ENCODE measurements around the gene BZW2. TPM values are rescaled to one million over a fixed set of nuclear protein-coding genes. Genes with fewer than 3 reads are reported as not detected.
A peak's percentile ranks its signal among the peaks of the same experiment; 100 is the strongest.

Gene BZW2
- total RNA-seq, 1 donor from 2014 or later, result 28.0 TPM

DNA sequence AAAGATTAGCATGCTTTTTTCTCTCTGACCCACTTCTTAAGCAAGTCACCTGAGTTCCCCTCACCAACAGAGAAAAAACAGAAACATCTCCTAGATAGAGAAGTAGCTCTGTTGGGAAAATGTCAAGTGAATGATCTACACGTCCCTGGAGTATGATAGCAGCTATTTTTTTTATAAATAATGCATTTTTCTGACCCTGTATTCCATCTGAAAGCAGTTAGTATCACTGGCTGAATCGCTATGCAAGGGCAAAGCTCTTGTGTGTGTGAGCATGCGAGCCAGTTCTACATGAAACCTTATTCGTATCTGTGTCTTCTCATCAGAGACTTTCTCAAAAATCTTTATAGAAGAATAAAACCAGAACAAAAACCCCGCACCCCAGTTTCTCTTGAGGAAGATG is 8.6 kb upstream of the BZW2 start:
- Histone ChIP-seq H3K27me3 (no peaks in the 10 kb centered on the region), H3K27ac (no peak overlapping the region), H3K36me3 (peaks cover 5% of the 10 kb centered on the region), H3K4me3 (no peak overlapping the region), H3K9me3 (no peaks in the 10 kb centered on the region), H3K4me1 (peaks cover 8% of the 10 kb centered on the region)
- no peak for ATAC-seq
- intact Hi-C loops (cut with DNase I), result no loop called here
- TF ChIP-seq, protein P1, sequence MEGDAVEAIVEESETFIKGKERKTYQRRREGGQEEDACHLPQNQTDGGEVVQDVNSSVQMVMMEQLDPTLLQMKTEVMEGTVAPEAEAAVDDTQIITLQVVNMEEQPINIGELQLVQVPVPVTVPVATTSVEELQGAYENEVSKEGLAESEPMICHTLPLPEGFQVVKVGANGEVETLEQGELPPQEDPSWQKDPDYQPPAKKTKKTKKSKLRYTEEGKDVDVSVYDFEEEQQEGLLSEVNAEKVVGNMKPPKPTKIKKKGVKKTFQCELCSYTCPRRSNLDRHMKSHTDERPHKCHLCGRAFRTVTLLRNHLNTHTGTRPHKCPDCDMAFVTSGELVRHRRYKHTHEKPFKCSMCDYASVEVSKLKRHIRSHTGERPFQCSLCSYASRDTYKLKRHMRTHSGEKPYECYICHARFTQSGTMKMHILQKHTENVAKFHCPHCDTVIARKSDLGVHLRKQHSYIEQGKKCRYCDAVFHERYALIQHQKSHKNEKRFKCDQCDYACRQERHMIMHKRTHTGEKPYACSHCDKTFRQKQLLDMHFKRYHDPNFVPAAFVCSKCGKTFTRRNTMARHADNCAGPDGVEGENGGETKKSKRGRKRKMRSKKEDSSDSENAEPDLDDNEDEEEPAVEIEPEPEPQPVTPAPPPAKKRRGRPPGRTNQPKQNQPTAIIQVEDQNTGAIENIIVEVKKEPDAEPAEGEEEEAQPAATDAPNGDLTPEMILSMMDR (IDR thresholded peaks at IDR 0.05), result no peak
- no peak for DNase-seq

GRCh38 chr7:16638282-16639280 is 7.4 kb upstream of the BZW2 start:
- no peak overlapping the region for H3K4me3 ChIP-seq
- H3K4me1 ChIP-seq, result peaks cover 11% of the 10 kb centered on the region
- intact Hi-C loops (cut with DNase I), result no loop called here
- no peaks in the 10 kb centered on the region for H3K9me3 ChIP-seq
- ATAC-seq, result no peak
- no peaks in the 10 kb centered on the region for H3K27me3 ChIP-seq
- H3K36me3 ChIP-seq, result peaks cover 5% of the 10 kb centered on the region
- DNase-seq, result no peak
- H3K27ac ChIP-seq, result no peak overlapping the region
- TF ChIP-seq, protein P1 (IDR thresholded peaks at IDR 0.05), result no peak

DNA sequence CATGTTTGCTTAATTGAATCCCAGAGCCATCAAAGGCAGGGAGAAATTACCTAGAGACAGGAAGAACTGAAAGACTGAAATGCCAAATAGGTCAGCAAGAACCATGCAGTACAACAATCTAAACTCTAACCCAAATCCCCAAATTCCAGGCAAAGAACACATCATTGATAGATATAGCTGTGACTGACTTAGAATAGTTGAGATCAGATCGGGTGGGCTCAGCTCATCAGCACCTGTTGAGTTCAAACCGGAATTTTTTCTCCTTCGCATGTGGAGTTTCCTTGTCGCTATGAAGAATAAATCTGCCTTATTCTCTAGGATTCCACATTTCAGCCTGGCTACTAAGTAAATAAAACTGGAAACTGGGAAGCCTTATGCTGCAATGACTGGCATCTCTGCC is 1.8 kb upstream of the BZW2 start:
- Histone ChIP-seq H3K9me3 (no peaks in the 10 kb centered on the region), H3K27me3 (no peaks in the 10 kb centered on the region), H3K4me1 (peaks cover 16% of the 10 kb centered on the region), H3K36me3 (no peaks in the 10 kb centered on the region), H3K27ac (no peak overlapping the region), H3K4me3 (peak overlapping the region; percentile 89)
- no peak for DNase-seq
- intact Hi-C loops (cut with DNase I), result no loop called here
- ATAC-seq, result no peak
- TF ChIP-seq, protein P1 (IDR thresholded peaks at IDR 0.05), result no peak

DNA sequence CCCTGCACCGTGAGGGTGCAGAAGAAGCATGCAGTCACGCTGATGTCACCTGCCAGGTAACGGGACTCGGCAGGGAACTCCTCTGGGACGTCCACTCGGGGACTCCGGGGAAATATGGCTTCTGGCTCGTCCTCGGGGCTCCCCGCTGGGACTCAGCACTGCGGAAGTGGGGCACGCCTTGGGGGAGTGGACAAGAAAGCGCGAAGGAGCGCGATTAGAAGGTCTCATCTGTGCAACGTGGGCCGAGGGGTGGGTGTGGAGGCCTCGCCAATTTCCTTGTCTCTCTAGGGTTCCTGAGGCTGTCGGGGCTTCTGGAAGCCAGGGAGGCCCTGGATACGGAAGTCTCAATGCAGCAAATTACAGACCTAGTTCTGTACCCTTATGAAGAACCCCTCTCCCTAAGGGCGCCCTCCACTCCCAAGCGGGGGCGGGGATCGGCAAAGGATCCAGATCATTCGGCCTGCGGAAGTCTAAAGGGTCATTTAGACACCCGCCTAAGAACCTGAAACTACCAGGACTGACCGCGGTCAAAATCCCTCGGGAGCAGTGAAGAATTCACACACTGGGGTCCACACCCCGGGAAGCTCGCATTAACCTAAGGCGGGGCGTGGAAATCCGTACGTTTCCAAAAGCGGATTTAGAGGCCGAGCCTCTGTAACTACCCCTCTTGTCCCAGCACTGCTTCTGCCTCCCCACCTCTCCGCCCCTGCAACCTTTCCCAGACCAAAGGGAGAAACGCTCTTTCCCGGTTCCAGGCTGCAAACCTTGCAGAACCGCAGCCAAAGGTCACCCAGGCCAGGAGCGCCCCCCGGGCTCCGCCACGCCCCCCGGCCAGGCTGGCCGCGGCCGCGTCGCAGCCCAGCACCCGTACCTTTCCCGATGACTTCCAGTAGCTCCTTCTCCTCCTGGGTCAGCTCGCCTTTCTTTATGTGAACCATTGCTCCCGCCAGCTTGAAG is 1.1 kb upstream of the BZW2 start:
- ATAC-seq, result peak; percentile 51
- DNase-seq, result peak; percentile 84
- intact Hi-C loops (cut with DNase I), result no loop called here

DNA sequence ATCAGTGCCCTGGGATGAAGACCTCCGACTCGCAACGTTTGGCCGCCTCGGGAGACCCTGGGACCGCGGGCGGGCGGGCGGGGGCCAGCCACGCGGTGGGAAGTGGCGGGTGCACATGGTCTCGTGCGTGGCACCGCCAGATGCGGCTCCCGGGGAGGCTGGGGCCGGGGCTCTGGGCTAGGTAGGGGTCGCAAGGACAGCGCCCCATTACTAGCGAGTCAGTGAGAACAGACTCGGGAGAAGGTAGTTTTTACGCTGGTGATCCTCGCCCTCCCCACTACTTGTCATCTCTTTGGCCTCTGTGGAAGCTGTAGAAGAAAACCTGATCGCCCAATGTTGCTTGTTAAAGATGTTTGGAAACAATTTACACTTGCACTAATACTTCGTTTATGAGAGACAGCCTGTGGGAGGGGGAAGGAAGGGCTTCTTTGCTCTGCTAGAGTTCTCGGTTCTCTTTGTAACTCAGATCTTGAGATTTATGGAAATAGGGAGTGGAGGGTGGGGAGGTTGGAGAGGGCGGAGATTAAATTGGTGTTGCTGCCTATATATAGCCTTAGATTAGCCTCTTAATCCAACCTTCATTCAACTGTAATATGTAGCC is 591 bp downstream of the BZW2 start:
- DNase-seq, result no peak
- Histone ChIP-seq H3K27ac (peak overlapping the region; percentile 93), H3K27me3 (no peaks in the 10 kb centered on the region), H3K4me3 (peak overlapping the region; percentile 89), H3K9me3 (no peaks in the 10 kb centered on the region), H3K36me3 (no peaks in the 10 kb centered on the region), H3K4me1 (peaks cover 16% of the 10 kb centered on the region)
- ATAC-seq, result peak; percentile 3
- intact Hi-C loops (cut with DNase I), result no loop called here
- TF ChIP-seq, protein P1 (IDR thresholded peaks at IDR 0.05), result no peak

More for the DNA sequence above, 1.1 kb upstream of the BZW2 start:
- Histone ChIP-seq H3K27ac (peak overlapping the region; percentile 93), H3K9me3 (no peaks in the 10 kb centered on the region), H3K36me3 (no peaks in the 10 kb centered on the region), H3K4me1 (peaks cover 16% of the 10 kb centered on the region), H3K27me3 (no peaks in the 10 kb centered on the region), H3K4me3 (peak overlapping the region; percentile 89)
- TF ChIP-seq, protein P1 (IDR thresholded peaks at IDR 0.05), result no peak
